ENCODE measurements around the gene PALB2.

Gene PALB2

GRCh38 chr16:23640931-23641765 is at the start of gene PALB2, which contains the start of gene DCTN5:
Gene PALB2, minus strand, starts transcription at chr16:23641310. Its CDS starts 153 bp downstream, at chr16:23641157.
Gene DCTN5, plus strand, starts transcription at chr16:23641466. Its CDS starts 77 bp downstream, at chr16:23641543.
- DNase-seq, result peak; percentile 44

GRCh38 chr16:23689442-23690187 is 48.5 kb upstream of the PALB2 start:
- no peak for DNase-seq

- no peak for DNase-seq
These were observed 46.1 kb upstream of the PALB2 start for GRCh38 chr16:23687034-23687808.

GRCh38 chr16:23683487-23683886 is 42.4 kb upstream of the PALB2 start:
- no peak for DNase-seq

- no peak for DNase-seq
These were observed 41.1 kb upstream of the PALB2 start for GRCh38 chr16:23682181-23682580.

GRCh38 chr16:23679986-23680336 is 38.9 kb upstream of the PALB2 start:
- no peak for DNase-seq

- no peak for DNase-seq
These were observed 38.3 kb upstream of the PALB2 start for GRCh38 chr16:23679274-23679985.

GRCh38 chr16:23678430-23679273 is 37.5 kb upstream of the PALB2 start, which contains the start of gene PLK1:
Gene PLK1, plus strand, starts transcription at chr16:23678889. Its CDS starts 44 bp downstream, at chr16:23678933.
- no peak for DNase-seq

GRCh38 chr16:23676924-23677480 is 35.9 kb upstream of the PALB2 start:
- DNase-seq, result no peak

GRCh38 chr16:23673971-23674614 is 33.0 kb upstream of the PALB2 start:
- no peak for DNase-seq

- no peak for DNase-seq
These were observed 29.1 kb upstream of the PALB2 start for GRCh38 chr16:23670137-23670776.

GRCh38 chr16:23668873-23669272 is 27.8 kb upstream of the PALB2 start:
- no peak for DNase-seq

GRCh38 chr16:23668225-23668624 is 27.1 kb upstream of the PALB2 start:
- DNase-seq, result no peak

- DNase-seq, result no peak
These were observed 26.2 kb upstream of the PALB2 start for GRCh38 chr16:23667355-23667659.

- no peak for DNase-seq
These were observed 25.7 kb upstream of the PALB2 start for GRCh38 chr16:23666571-23667354.

GRCh38 chr16:23663918-23664317 is 22.8 kb upstream of the PALB2 start:
- no peak for DNase-seq

GRCh38 chr16:23651943-23652468 is 10.9 kb upstream of the PALB2 start:
- DNase-seq, result no peak

GRCh38 chr16:23650674-23651416 is 9.7 kb upstream of the PALB2 start:
- no peak for DNase-seq

All from NCI-H187 treated with DMSO at 0.1 percent for 48 hours (cell line).